GM12892 (cell line): ENCODE results near the gene SYTL2.

ENCODE experiments used
- DNase-seq: peaks from one replicate; pipeline ENCODE4 v3.0.0; 2011; ENCODE audit not compliant: insufficient read length
- FAIRE-seq: peaks from 2 replicates; lab custom pipeline; 2011; peaks lifted over from hg19 to GRCh38; lab: Jason Lieb, UNC
- POLR2A ChIP-seq: IDR thresholded peaks from 2 replicates; pipeline ENCODE4 v1.6.1; 2011; ENCODE audit warnings: low read depth, low read length, control low read depth
- POLR2AphosphoS5 ChIP-seq: IDR thresholded peaks from 2 replicates; pipeline ENCODE4 v1.6.1; 2011; ENCODE audit warnings: low read depth, low read length, control low read depth
- TAF1 ChIP-seq: IDR thresholded peaks from 2 replicates; pipeline ENCODE4 v1.6.1; 2011; ENCODE audit warnings: low read depth, mild to moderate bottlenecking, control low read depth, low read length, borderline replicate concordance

The SYTL2 gene

DNA sequence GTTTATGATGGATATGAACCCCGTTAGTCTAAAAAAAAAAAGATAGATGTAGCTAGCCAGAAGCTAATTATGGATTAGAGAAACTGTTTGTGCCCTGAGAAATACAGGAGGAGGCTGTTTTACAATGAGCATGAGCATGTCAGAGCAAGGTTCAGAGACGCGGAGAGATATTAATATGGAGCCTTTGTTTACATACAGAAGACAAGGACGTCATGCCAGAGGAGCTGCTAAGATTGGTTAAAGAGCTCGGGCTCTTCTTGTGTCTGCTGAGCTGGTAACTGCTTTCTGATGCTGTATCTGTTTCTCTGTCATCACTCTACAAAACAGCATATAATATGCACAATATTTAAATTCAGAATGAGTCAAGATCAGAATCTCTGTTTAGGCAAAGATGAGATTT, 100.0 kb downstream of the SYTL2 start:
- TF ChIP-seq POLR2A (no peak), POLR2AphosphoS5 (no peak), TAF1 (no peak)
- DNase-seq (no peak), FAIRE-seq (no peak)

DNA sequence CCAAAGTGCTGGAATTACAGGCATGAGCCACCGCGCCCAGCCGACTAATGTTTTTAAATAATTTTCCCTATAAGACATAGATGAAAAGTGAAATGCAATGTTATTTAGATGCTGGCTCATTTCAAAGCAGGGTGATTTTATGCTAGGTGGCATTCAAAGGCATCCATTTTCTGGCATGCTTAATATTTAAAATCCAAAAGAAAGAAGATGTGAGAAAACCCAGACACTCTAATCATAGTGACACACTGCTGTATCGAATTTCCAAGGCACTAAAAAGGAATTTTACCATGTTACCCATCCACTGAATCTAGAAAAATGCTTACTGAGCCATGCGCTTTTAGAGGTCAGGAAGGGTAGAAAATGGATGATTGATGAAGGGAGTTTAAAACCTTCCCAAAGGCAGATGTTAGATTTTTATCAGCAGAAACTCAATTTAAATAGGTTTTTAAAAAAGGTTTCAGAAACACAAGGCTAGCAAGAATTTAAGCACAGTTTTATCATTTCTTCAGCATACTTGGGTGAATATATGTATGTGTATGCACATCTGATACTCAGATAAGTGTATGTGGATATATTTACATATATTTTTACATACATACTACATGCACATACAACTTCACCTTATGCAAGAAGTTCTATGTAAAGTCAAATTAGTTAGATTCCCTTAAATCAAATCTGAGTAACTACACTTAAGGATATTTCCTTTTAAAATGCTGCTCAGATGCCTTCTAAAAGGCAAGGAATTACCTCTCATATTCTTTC, 100.8 kb downstream of the SYTL2 start:
- no peak for FAIRE-seq
- TF ChIP-seq POLR2A (no peak), POLR2AphosphoS5 (no peak), TAF1 (no peak)
- no peak for DNase-seq

DNA sequence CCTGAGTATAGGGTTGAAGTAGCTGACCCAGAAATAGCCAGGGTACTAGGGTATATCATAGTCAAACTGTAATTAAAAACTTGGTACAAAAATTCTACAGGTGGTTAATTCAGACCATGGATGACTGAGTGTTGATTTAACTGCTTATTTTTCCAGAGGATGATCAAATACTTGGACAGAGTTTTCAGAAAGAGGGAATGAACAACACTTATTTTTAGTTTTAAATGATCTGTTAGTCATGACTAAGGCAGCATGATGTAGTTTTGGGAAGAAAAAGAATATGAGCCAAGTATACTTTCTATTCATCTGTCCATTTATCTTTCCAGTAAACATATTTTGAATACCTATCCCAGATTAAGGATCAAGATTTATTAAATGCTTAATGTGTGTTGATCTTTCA, 105.1 kb downstream of the SYTL2 start:
- FAIRE-seq = no peak
- no peak for DNase-seq
- no peak for TF ChIP-seq POLR2AphosphoS5
- TF ChIP-seq POLR2A = no peak
- no peak for TF ChIP-seq TAF1

DNA sequence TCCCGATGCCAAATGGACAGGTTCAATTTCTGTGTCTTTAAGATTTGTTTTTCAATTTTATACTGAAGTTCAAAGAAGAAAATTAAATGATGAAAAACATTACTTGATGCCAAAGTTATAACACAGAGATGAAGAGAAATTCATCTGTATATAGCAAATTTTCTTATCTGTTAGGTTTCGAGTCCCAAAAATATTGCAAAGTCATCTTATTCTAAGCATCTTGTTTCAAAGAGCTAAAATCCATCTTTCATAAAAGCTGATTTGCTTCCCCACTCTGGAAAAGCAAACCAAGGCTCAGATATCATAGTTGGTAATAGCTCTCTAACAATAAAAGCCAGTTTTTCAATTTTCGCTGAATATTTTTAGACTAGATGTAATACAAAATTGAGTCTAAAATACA, 106.0 kb downstream of the SYTL2 start:
- no peak for DNase-seq
- no peak for TF ChIP-seq POLR2AphosphoS5
- TF ChIP-seq POLR2A = no peak
- no peak for FAIRE-seq

DNA sequence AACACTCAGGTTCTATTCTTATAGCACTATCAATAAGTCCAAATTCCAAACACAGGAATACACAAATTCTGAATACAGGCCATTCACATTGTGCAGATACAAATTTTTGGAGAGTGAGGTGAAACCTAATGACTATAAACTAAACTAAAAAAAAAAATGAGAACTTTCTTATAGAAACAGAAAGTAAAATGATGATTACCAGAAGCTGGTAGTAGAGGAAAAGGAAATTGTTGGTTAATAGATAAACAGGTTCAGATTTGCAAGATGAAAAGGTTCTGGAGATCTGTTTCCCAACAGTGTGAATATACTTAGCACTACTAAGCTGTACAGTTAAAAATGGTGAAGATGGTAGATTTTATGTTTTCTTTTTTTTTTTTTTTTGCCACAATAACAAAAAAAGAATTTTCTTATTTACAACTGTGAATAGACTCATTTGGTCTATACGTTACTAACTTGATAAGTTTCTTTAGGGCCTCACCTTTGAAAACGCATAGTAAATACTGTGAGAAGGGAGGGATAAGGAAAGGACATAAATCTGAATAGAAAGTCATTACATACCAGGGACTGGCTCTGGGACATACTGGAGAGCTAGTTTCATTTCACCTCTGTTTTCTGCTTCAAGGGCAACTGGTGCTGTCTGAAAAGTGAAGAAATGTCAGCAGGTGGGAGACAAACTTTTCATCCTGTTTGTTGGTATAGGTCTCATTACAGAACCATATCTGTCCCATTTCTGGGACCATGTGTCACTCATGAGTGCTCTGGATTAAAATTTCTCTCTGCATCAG, 110.8 kb downstream of the SYTL2 start:
- TF ChIP-seq POLR2AphosphoS5 (no peak), TAF1 (no peak), POLR2A (no peak)
- FAIRE-seq (peak; percentile 71), DNase-seq (no peak)

DNA sequence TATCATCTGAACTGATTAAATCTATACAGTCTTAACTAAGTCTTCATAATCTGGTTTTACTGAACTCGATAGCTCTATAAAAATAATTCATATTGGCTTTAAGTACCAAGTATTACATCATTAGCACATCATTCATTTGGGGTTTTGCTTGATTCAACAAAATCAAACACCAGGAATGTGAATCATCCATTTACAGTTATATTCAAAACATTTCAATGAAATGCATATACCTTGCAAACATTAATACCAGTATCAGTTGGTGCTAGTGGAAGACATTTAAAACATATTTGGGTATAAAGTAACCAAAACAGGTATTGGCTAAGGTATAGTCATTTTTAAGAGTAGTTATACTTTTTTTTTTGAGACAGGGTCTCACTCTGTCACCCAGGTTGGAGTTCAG, 112.7 kb downstream of the SYTL2 start:
- no peak for FAIRE-seq
- no peak for TF ChIP-seq TAF1
- TF ChIP-seq POLR2A = no peak
- TF ChIP-seq POLR2AphosphoS5 = no peak

DNA sequence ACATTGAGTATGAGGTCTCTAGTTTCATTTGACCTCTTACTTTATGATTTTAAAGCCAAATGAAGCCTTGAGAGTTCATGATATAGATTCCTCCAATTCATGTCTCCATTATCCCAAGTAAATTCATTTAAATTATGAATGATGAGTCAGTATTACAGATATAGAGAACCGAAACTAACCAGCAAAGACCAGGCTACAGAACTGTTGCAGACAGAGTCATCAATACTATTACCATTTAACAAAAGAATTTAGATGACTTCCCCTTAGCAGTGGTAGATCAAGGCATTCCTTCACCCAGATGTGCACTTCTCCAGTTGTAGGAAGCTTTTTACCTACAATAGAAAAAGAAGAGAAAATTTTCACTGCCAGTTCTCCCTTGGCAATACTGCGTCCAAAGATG, 113.2 kb downstream of the SYTL2 start:
- DNase-seq (no peak), FAIRE-seq (no peak)
- TF ChIP-seq TAF1 = no peak
- no peak for TF ChIP-seq POLR2AphosphoS5
- no peak for TF ChIP-seq POLR2A

More for the DNA sequence above, 112.7 kb downstream of the SYTL2 start:
- DNase-seq = no peak

DNA sequence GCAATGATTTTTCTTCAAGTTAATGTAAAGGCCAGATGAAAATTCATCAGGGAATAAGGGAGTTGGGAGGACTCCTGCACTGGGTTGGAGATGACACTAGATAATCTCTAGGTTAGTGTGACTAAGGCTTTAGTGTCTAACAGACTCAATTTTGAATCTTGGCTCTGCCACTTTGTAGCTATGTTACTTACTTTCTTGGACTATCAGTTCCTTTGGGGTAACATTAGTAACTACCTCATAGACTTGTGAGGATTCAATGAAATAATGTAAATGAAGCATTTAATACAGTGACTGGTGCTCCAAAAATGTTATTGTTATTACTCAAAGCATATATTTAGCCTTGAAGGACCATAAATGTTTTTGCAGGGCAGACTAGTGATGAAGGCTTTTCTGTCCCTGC, 115.4 kb downstream of the SYTL2 start:
- no peak for TF ChIP-seq POLR2A
- no peak for TF ChIP-seq POLR2AphosphoS5
- no peak for TF ChIP-seq TAF1
- DNase-seq (no peak), FAIRE-seq (no peak)

DNA sequence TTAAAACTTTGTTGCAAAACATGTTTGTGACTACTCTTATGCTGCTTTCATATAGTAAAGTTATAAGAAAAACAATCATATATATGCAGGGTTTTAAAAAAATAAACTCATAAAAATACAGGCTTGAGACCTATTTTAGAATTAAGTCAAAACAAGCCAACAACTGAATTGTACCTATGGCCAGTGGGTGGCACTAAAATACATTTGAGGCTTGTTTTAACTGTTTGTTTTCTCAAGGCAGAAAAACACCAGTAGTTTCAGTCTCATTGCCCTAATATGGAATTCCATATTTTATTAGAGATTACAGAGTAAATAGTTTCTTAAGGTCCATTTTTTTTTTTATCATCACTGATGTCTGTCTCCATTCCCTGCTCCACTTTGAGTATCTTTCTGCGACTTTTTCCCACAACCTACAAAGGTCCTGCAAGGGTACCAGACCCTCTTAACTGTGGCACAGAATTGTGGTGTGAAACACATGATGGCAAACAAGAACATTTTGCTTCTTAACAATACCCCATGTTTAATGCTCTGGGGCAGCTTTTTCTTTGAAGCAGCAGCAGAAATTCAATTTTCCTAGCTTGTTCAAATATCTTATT, 116.5 kb downstream of the SYTL2 start:
- FAIRE-seq = no peak
- DNase-seq = no peak
- TF ChIP-seq POLR2AphosphoS5 (no peak), TAF1 (no peak), POLR2A (no peak)

DNA sequence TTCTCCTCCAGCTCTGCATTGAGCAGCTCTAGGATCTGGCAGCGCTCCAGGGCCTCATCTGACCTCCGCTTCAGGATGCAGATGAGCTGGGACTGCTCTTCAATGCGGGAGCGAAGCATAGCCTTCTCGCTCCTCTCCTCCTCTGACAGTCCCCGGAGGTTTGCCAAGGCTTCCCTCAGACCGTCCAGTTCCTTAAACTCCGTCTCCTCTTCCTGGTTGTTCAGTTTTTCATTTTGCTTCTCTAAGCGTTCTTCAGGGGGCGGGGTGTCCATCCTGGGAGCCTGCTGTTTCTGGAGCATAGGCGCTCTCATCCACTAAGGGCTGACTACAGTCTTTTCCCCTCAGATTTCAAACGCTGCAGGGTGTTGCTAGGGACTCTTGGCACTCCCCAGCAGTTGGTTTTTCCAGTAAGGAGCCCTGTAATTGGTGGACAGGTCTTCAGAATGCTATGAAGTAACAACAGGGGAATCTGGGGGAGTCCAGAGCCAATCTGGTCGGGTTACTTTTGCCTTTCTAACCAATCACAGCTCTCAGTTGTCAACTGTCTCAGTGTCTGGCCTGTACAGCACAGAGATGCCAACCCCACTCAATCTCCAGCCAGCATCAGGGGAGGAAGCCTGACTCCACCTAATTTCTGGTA, 125.0 kb downstream of the SYTL2 start, which contains the start of gene CCDC89:
TSS of gene CCDC89 (minus strand) at position 376 of the 640 bp plus-strand sequence. CDS start at position 311, 65 bp downstream.
- DNase-seq (no peak), FAIRE-seq (no peak)
- no peak for TF ChIP-seq POLR2A
- no peak for TF ChIP-seq POLR2AphosphoS5
- no peak for TF ChIP-seq TAF1
